Measurements from ENCODE around the gene PTBP2. TPM values are rescaled to one million over a fixed set of nuclear protein-coding genes. Genes with fewer than 3 reads are reported as not detected.
"Not testable (repeated sequence)": the region's sequence is repeated elsewhere in the genome, so short reads cannot be mapped to it uniquely, and the experiment has no call there.

PTBP2 gene
- polyA plus RNA-seq, 1 experiment, result 22.4 TPM

DNA sequence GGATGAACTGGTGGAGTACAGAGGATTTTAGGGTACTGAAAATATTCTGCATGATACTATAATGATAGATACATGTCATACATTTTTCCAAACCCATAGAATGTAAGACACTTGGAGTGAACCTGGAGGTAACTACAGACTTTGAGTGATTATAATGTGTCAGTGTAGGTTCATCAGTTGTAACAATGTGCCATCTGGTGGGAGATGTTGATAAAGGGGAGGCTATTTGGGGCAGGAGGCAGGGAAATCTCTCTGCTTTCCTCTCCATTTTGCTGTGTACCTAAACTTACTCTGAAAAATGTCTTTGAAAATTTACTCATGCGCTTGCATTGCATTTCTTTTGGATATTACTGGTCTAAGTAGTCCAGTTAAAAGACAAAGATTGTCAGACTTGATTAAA is 35.2 kb downstream of the PTBP2 start:
- no peaks in the 10 kb centered on the region for H3K27me3 ChIP-seq (ENCODE audit: control insufficient read depth, insufficient read depth, low read length)
- DNase-seq (ENCODE audit: low read depth, low spot score), result no peak
- ChIA-PET POLR2A (no interaction called here), CTCF (interaction anchor here (1.0 kb wide), 1 partner anchor 521 kb away, joined by 9 read pairs; no protein-coding TSS in a partner anchor)
- no peak overlapping the region for H3K4me3 ChIP-seq (ENCODE audit: low read depth, low read length)
- peaks cover 3% of the 10 kb centered on the region; the same call in 1 of the 2 replicates for H3K9me3 ChIP-seq (ENCODE audit: control insufficient read depth, insufficient read depth, low read length)
- no peak overlapping the region for H3K27ac ChIP-seq (ENCODE audit: low read depth, low read length)
- TF ChIP-seq, protein P1, sequence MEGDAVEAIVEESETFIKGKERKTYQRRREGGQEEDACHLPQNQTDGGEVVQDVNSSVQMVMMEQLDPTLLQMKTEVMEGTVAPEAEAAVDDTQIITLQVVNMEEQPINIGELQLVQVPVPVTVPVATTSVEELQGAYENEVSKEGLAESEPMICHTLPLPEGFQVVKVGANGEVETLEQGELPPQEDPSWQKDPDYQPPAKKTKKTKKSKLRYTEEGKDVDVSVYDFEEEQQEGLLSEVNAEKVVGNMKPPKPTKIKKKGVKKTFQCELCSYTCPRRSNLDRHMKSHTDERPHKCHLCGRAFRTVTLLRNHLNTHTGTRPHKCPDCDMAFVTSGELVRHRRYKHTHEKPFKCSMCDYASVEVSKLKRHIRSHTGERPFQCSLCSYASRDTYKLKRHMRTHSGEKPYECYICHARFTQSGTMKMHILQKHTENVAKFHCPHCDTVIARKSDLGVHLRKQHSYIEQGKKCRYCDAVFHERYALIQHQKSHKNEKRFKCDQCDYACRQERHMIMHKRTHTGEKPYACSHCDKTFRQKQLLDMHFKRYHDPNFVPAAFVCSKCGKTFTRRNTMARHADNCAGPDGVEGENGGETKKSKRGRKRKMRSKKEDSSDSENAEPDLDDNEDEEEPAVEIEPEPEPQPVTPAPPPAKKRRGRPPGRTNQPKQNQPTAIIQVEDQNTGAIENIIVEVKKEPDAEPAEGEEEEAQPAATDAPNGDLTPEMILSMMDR (IDR thresholded peaks at IDR 0.05; ENCODE audit: low read depth, low read length), result no peak

DNA sequence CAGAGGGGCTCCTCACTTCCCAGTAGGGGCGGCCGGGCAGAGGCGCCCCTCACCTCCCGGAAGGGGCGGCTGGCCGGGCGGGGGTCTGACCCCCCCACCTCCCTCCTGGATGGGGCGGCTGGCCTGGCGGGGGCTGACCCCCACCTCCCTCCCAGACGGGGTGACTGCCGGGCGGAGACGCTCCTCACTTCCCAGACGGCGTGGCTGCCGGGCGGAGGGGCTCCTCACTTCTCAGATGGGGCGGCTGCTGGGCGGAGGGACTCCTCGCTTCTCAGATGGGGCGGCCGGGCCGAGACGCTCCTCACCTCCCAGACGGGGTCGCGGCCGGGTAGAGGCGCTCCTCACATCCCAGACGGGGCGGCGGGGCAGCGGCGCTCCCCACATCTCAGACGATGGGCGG is 41.0 kb downstream of the PTBP2 start:
- H3K27me3 ChIP-seq (ENCODE audit: control insufficient read depth, insufficient read depth, low read length); H3K4me3 ChIP-seq (ENCODE audit: low read depth, low read length); DNase-seq (ENCODE audit: low read depth, low spot score); H3K27ac ChIP-seq (ENCODE audit: low read depth, low read length); POLR2A ChIA-PET; CTCF ChIA-PET: not testable (repeated sequence)
- H3K9me3 ChIP-seq (ENCODE audit: control insufficient read depth, insufficient read depth, low read length), result peaks cover 12% of the 10 kb centered on the region

DNA sequence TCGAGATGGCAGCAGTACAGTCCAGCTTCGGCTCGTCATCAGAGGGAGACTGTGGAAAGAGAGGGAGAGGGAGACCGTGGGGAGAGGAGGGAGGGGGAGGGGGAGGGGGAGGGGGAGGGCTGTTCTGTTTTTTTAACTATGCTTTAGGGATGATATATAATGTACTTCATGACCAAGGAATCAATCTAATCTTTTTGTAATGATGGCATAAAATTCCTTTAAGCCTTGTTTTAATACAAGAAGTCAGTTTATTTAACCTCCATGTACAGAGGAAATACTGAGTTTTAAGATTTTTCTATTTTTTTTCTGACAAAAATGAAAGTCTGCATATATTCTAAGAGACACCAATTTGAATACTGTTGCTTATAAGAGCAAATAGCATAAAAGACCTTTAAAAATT is 41.9 kb downstream of the PTBP2 start:
- POLR2A ChIA-PET, result no interaction called here
- Histone ChIP-seq H3K9me3 (ENCODE audit: control insufficient read depth, insufficient read depth, low read length) (peaks cover 12% of the 10 kb centered on the region), H3K27me3 (ENCODE audit: control insufficient read depth, insufficient read depth, low read length) (no peaks in the 10 kb centered on the region), H3K27ac (ENCODE audit: low read depth, low read length) (no peak overlapping the region), H3K4me3 (ENCODE audit: low read depth, low read length) (no peak overlapping the region)
- DNase-seq (ENCODE audit: low read depth, low spot score), result no peak
- CTCF ChIA-PET, result no interaction called here
- TF ChIP-seq, protein P1 (IDR thresholded peaks at IDR 0.05; ENCODE audit: low read depth, low read length), result no peak

DNA sequence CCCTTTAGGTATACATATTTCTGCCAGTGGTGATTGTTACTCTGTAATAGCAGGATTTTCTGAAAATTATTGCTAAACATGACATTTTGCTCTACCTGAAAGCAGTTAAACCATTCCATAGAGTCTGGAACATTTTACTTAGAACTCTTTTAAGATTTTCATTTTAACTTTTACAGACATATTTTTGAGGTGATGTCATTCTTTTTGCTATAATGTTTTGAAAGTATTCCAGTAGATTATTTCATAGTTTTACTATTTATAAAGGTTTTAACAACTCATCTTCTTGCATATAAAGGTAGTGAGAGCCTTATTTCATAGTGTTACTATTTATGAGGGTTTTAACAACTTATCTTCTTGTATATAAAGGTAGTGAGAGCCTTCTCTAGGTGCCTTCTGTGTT is 42.9 kb downstream of the PTBP2 start:
- no peak overlapping the region for H3K4me3 ChIP-seq (ENCODE audit: low read depth, low read length)
- H3K27me3 ChIP-seq (ENCODE audit: control insufficient read depth, insufficient read depth, low read length), result no peaks in the 10 kb centered on the region
- TF ChIP-seq, protein P1 (IDR thresholded peaks at IDR 0.05; ENCODE audit: low read depth, low read length), result no peak
- no peak for DNase-seq (ENCODE audit: low read depth, low spot score)
- ChIA-PET POLR2A (no interaction called here), CTCF (no interaction called here)
- H3K27ac ChIP-seq (ENCODE audit: low read depth, low read length), result no peak overlapping the region
- peaks cover 12% of the 10 kb centered on the region for H3K9me3 ChIP-seq (ENCODE audit: control insufficient read depth, insufficient read depth, low read length)

DNA sequence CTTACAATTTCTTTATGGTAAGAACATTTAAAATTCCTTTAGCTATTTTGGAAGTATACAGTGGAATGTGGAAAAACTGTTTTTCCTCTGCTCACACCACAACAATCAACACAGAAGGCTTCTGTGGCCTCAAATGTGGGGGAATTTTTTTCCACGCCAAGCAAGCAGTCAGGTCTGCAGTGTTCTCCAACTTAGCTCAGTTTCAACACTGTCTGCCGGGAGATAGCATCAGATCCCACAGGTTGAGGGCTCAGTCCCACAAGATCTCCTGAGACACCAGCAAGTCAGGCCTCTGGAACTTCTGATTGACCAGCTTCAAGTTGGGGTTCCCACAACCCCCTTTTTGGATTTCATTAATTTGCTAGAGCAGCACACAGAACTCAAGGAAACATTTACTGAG is 50.3 kb downstream of the PTBP2 start:
- TF ChIP-seq, protein P1 (IDR thresholded peaks at IDR 0.05; ENCODE audit: low read depth, low read length), result no peak
- POLR2A ChIA-PET, result no interaction called here
- CTCF ChIA-PET, result interaction anchor here (0.9 kb wide), 1 partner anchor 536 kb away, joined by 3 read pairs; no protein-coding TSS in a partner anchor
- Histone ChIP-seq H3K9me3 (ENCODE audit: control insufficient read depth, insufficient read depth, low read length) (no peaks in the 10 kb centered on the region), H3K27me3 (ENCODE audit: control insufficient read depth, insufficient read depth, low read length) (no peaks in the 10 kb centered on the region), H3K4me3 (ENCODE audit: low read depth, low read length) (no peak overlapping the region), H3K27ac (ENCODE audit: low read depth, low read length) (no peak overlapping the region)
- DNase-seq (ENCODE audit: low read depth, low spot score), result no peak

DNA sequence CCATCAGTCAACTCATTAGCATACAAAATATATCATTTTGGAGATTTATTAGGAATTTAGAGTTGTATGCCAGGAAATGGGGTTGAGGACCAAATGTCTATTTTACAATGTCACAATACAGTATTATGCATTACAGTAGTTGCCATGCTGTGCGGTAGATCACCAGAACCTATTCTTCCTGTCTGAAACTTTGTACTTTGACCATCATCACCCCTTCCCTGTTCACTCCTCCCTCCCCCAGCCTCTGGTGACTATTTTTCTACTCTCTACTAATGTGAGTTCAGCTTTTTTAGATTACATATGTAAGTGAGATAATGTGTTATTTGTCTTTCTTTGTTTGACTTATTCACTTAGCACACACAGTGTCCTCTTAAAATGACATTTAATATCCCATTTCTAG is 50.8 kb downstream of the PTBP2 start:
- DNase-seq (ENCODE audit: low read depth, low spot score), result no peak
- no peaks in the 10 kb centered on the region for H3K27me3 ChIP-seq (ENCODE audit: control insufficient read depth, insufficient read depth, low read length)
- TF ChIP-seq, protein P1 (IDR thresholded peaks at IDR 0.05; ENCODE audit: low read depth, low read length), result no peak
- no peak overlapping the region for H3K4me3 ChIP-seq (ENCODE audit: low read depth, low read length)
- H3K27ac ChIP-seq (ENCODE audit: low read depth, low read length), result no peak overlapping the region
- POLR2A ChIA-PET, result no interaction called here
- no peaks in the 10 kb centered on the region for H3K9me3 ChIP-seq (ENCODE audit: control insufficient read depth, insufficient read depth, low read length)
- CTCF ChIA-PET, result no interaction called here

Measured in AG04450 (cell line).